GM12873 (cell line): ENCODE measurements around the gene HSPG2.

ENCODE experiments used
- TF ChIP-seq, protein P1 (sequence below): IDR thresholded peaks from 2 replicates; pipeline ENCODE4 v1.5.1; 2012; ENCODE audit warnings: low read depth, mild to moderate bottlenecking, moderate library complexity, low read length, control low read depth; ENCODE audit not compliant: insufficient read depth; ENCODE audit errors: missing control alignments

Gene HSPG2

DNA sequence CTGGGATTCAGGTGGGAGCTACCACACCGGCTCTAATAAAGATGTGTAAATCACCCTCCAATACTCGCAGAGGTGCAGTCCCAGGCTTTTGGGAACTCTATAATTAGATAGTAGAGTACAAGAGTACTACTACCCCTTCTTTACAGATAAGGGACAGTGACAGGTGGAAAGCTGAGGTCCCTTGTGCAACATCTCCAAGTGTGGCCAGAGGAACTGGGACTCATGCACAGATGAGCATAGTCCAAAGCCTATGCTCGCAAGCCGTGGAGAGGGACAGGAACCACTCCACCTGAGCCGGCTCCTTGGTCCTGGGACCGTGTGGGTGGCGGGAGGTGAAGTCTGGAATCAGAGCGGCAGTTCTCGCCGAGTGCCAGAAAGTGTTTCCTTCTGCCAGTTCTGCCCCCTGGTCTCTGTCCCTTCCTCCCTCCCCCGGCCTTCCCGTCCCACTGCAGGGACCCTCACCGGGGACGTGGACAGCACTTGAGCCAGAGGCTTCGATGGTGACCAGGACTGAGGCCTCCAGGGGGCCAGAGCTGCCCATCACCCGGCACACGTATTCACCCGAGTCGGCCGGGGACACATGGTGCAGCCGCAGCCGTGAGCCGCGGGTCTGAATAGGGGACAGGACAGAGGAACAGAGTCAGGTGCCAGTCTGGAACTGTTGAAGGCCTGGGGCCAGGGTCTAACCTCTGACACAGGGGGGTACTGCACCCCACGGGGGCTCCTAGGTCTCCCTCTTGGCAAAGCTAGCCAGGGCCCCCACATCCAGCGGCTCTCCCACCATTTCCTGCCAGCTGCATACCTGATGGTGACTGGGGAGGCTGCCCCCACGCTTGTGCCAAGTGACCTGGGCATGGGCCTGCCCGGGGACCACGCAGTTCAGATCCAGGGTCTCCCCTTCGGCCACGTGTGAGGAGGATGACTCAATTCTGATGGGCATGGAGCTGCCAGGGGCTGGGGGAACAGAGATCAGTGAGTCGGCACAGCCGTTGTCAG is 91.2 kb downstream of the HSPG2 start:
- TF ChIP-seq, protein P1, sequence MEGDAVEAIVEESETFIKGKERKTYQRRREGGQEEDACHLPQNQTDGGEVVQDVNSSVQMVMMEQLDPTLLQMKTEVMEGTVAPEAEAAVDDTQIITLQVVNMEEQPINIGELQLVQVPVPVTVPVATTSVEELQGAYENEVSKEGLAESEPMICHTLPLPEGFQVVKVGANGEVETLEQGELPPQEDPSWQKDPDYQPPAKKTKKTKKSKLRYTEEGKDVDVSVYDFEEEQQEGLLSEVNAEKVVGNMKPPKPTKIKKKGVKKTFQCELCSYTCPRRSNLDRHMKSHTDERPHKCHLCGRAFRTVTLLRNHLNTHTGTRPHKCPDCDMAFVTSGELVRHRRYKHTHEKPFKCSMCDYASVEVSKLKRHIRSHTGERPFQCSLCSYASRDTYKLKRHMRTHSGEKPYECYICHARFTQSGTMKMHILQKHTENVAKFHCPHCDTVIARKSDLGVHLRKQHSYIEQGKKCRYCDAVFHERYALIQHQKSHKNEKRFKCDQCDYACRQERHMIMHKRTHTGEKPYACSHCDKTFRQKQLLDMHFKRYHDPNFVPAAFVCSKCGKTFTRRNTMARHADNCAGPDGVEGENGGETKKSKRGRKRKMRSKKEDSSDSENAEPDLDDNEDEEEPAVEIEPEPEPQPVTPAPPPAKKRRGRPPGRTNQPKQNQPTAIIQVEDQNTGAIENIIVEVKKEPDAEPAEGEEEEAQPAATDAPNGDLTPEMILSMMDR = no peak

GRCh38 chr1:21843996-21844395 is 93.1 kb downstream of the HSPG2 start:
- TF ChIP-seq, protein P1 = no peak

GRCh38 chr1:21843208-21843607 is 93.9 kb downstream of the HSPG2 start:
- TF ChIP-seq, protein P1 = no peak

- TF ChIP-seq, protein P1 = no peak
Measured at GRCh38 chr1:21842606-21843162, 94.4 kb downstream of the HSPG2 start.

DNA sequence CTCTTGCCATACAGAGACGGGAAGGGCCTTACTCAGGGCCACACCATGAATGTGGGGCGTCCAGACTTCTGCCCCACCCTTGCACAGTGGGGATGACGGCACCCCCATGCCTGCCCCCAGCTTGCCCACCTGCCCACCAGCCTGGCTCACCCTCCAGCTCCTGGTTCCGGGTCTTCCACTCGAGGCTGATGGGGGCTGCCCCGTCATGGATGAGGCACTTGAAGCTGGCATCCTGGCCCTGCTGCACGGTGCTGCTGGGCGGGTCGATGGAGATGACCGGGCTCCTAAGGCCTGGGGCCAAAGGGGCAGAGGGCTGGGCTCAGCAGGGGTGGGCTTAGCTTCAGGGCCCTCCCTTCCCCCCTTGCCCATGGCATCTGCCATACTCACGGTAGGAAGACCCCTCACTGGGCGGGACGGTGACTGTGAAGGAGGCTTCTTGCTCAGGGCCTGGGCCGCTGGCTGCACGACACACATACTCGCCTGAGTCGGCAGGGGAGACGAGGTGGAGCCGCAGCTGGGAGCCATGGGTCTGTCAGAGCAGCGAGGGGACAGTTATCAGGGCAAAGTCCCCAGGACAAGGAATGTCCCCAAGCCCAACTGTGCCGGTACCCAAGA is 95.2 kb downstream of the HSPG2 start:
- TF ChIP-seq, protein P1 = no peak

GRCh38 chr1:21840981-21841380 is 96.1 kb downstream of the HSPG2 start:
- TF ChIP-seq, protein P1 = no peak
